Esophagus muscularis mucosa (tissue), 4 donors: ENCODE results near the gene TMEM242.

Experiments used
- CTCF ChIP-seq, 3 experiments: fragments of 200-600 bp in 2 of 3; fragments of 450-650 bp in 1 of 3; sonication (generic) in 2 of 3; IDR thresholded peaks; one replicate each; pipeline ENCODE4 v1.5.1; 2017 to 2019; ENCODE audit warnings: antibody characterized with exemption in 3 of 3, mild to moderate bottlenecking in 2 of 3, moderate library complexity in 1 of 3
- EP300 ChIP-seq: sonication (generic); formaldehyde crosslinking; IDR thresholded peaks from one replicate; pipeline ENCODE4 v1.6.1; 2017; ENCODE audit warnings: antibody characterized with exemption
- POLR2A ChIP-seq: fragments of 450-650 bp; IDR thresholded peaks from one replicate; pipeline ENCODE4 v1.6.1; 2017; ENCODE audit warnings: antibody characterized with exemption, moderate library complexity, mild to moderate bottlenecking, low read depth
- POLR2AphosphoS5 ChIP-seq, 2 donors: sonication (generic); formaldehyde crosslinking; IDR thresholded peaks; one replicate each; pipeline ENCODE4 v1.6.1; 2017; ENCODE audit warnings: antibody characterized with exemption in 2 of 2

- no peak for TF ChIP-seq CTCF (IDR thresholded peaks at IDR 0.05)
- TF ChIP-seq EP300, result no peak
- no peak for TF ChIP-seq POLR2A
- no peak for TF ChIP-seq POLR2AphosphoS5 (IDR thresholded peaks at IDR 0.05)
These were observed 43.2 kb downstream of the TMEM242 start for GRCh38 chr6:157280157-157280556.
